ENCODE data around the gene GOLM1. TPM values are rescaled to one million over a fixed set of nuclear protein-coding genes. Genes with fewer than 3 reads are reported as not detected.

GOLM1 gene
- total RNA-seq, 1 donor from 2014 or later: 126 TPM

DNA sequence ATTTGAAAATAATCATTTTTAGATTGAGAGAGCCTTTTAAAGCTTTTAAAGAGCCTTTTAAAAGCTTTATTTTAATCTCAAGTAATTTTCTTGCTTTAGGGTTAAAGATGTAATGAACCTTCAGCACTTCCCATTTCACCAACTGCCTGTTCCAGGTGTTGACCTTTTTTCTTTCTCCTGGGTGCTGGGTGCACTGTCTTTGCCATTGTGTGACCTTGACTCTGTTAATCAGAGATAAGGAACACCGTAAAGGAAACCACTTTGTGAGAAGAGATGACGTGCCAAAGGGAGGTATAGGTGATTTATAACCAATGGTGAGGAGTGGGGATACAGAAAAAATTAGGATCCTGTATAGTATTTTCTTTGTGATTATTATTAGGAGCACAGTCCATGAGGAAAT is 90.2 kb downstream of the GOLM1 start:
- Mint-ChIP-seq H3K27me3 (ENCODE audit: low read depth, unreplicated experiment) (no peaks in the 10 kb centered on the region), H3K27ac (ENCODE audit: unreplicated experiment) (no peak overlapping the region), H3K9me3 (ENCODE audit: unreplicated experiment) (peaks cover 5% of the 10 kb centered on the region), H3K4me3 (ENCODE audit: unreplicated experiment) (no peak overlapping the region), H3K36me3 (ENCODE audit: low read depth, unreplicated experiment) (peaks cover 15% of the 10 kb centered on the region), H3K4me1 (ENCODE audit: low read depth, unreplicated experiment) (no peaks in the 10 kb centered on the region)
- H4K20me1 ChIP-seq (ENCODE audit: insufficient read depth, low read length): no peaks in the 10 kb centered on the region
- no peaks in the 10 kb centered on the region for H3K79me2 ChIP-seq (ENCODE audit: insufficient read depth, low read length)
- H3K9ac ChIP-seq (ENCODE audit: low read length): no peak overlapping the region
- H3K27me3 ChIP-seq (ENCODE audit: insufficient read depth, low read length): no peaks in the 10 kb centered on the region
- TF ChIP-seq, protein P1, sequence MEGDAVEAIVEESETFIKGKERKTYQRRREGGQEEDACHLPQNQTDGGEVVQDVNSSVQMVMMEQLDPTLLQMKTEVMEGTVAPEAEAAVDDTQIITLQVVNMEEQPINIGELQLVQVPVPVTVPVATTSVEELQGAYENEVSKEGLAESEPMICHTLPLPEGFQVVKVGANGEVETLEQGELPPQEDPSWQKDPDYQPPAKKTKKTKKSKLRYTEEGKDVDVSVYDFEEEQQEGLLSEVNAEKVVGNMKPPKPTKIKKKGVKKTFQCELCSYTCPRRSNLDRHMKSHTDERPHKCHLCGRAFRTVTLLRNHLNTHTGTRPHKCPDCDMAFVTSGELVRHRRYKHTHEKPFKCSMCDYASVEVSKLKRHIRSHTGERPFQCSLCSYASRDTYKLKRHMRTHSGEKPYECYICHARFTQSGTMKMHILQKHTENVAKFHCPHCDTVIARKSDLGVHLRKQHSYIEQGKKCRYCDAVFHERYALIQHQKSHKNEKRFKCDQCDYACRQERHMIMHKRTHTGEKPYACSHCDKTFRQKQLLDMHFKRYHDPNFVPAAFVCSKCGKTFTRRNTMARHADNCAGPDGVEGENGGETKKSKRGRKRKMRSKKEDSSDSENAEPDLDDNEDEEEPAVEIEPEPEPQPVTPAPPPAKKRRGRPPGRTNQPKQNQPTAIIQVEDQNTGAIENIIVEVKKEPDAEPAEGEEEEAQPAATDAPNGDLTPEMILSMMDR (IDR thresholded peaks at IDR 0.05; ENCODE audit: insufficient read depth, low read depth, low read length): no peak
- no peak for TF ChIP-seq EZH2 (IDR thresholded peaks at IDR 0.05; ENCODE audit: insufficient read depth, low read length)
- no peaks in the 10 kb centered on the region for H3K4me1 ChIP-seq (ENCODE audit: insufficient read depth, low read length)
- H3K27ac ChIP-seq (ENCODE audit: low read depth, low read length): no peak overlapping the region
- no peak overlapping the region for H3K4me2 ChIP-seq (ENCODE audit: low read length)
- no peak overlapping the region for H2AFZ ChIP-seq (ENCODE audit: low read depth, low read length)
- FAIRE-seq (no peak), DNase-seq (ENCODE audit: low read depth) (no peak)
- H3K9me3 ChIP-seq (ENCODE audit: insufficient read depth, low read depth, low read length): no peaks in the 10 kb centered on the region
- H3K4me3 ChIP-seq (ENCODE audit: insufficient read depth, low read depth, low read length): no peak overlapping the region
- H3K36me3 ChIP-seq (ENCODE audit: insufficient read depth, low read length): peaks cover 26% of the 10 kb centered on the region

DNA sequence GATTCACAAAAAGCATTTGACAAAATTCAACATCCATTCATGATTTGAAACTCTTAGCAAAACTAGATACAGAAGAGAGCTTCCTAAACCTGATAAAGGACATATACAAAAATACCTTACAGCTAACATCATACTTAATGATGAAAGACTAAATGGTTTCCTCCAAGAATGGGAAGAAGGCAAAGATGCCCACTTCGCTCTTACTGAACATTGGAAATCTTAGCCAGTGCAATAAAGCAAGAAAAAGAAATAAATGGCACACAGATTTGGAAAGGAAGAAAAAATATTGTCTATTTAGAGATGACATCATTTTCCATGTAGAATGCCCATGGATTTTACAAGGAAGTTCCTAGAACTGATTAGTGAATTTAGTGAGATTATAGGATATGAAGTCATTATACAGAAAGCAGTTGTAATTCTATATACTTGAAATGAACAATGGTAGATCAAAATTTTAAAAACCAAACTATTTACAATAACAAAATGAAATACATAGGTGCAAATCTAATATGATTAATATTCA is 94.0 kb downstream of the GOLM1 start:
- no peak overlapping the region for H2AFZ ChIP-seq (ENCODE audit: low read depth, low read length)
- FAIRE-seq (no peak), DNase-seq (ENCODE audit: low read depth) (no peak)
- no peaks in the 10 kb centered on the region for H4K20me1 ChIP-seq (ENCODE audit: insufficient read depth, low read length)
- no peaks in the 10 kb centered on the region for H3K4me1 ChIP-seq (ENCODE audit: insufficient read depth, low read length)
- Mint-ChIP-seq H3K4me3 (ENCODE audit: unreplicated experiment) (no peak overlapping the region), H3K27ac (ENCODE audit: unreplicated experiment) (no peak overlapping the region), H3K27me3 (ENCODE audit: low read depth, unreplicated experiment) (no peaks in the 10 kb centered on the region), H3K9me3 (ENCODE audit: unreplicated experiment) (peaks cover 5% of the 10 kb centered on the region), H3K4me1 (ENCODE audit: low read depth, unreplicated experiment) (no peaks in the 10 kb centered on the region), H3K36me3 (ENCODE audit: low read depth, unreplicated experiment) (peaks cover 31% of the 10 kb centered on the region)
- H3K27me3 ChIP-seq (ENCODE audit: insufficient read depth, low read length): no peaks in the 10 kb centered on the region
- H3K9ac ChIP-seq (ENCODE audit: low read length): no peak overlapping the region
- H3K9me3 ChIP-seq (ENCODE audit: insufficient read depth, low read depth, low read length): no peaks in the 10 kb centered on the region
- no peaks in the 10 kb centered on the region for H3K79me2 ChIP-seq (ENCODE audit: insufficient read depth, low read length)
- no peak overlapping the region for H3K4me2 ChIP-seq (ENCODE audit: low read length)
- H3K36me3 ChIP-seq (ENCODE audit: insufficient read depth, low read length): peaks cover 16% of the 10 kb centered on the region
- H3K27ac ChIP-seq (ENCODE audit: low read depth, low read length): no peak overlapping the region
- TF ChIP-seq, protein P1 (IDR thresholded peaks at IDR 0.05; ENCODE audit: insufficient read depth, low read depth, low read length): no peak
- no peak for TF ChIP-seq EZH2 (IDR thresholded peaks at IDR 0.05; ENCODE audit: insufficient read depth, low read length)
- no peak overlapping the region for H3K4me3 ChIP-seq (ENCODE audit: insufficient read depth, low read depth, low read length)

DNA sequence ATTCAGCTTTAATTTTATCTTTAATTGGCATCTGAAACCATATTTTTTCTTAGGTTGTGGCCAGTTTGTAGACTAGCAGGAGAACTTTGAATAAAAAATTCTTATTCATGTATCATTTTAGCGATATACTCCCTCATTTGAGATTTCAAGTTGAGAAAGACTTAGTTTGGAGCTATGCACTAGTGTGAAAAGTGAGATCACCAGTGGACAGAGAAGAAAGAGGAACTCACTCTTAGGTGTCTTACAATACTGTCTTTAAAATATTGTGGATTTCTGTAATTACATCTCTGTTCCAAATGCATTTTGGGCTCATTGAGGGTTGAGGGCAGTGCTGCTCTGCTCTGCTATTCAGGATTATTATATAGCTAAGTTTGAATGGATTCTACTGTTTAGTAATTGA is 103.8 kb downstream of the GOLM1 start:
- no peak overlapping the region for H2AFZ ChIP-seq (ENCODE audit: low read depth, low read length)
- no peak overlapping the region for H3K4me2 ChIP-seq (ENCODE audit: low read length)
- Mint-ChIP-seq H3K27ac (ENCODE audit: unreplicated experiment) (no peak overlapping the region), H3K9me3 (ENCODE audit: unreplicated experiment) (peaks cover 4% of the 10 kb centered on the region), H3K27me3 (ENCODE audit: low read depth, unreplicated experiment) (no peaks in the 10 kb centered on the region), H3K4me3 (ENCODE audit: unreplicated experiment) (peak overlapping the region; percentile 47), H3K4me1 (ENCODE audit: low read depth, unreplicated experiment) (no peaks in the 10 kb centered on the region), H3K36me3 (ENCODE audit: low read depth, unreplicated experiment) (peaks cover 15% of the 10 kb centered on the region)
- H3K4me3 ChIP-seq (ENCODE audit: insufficient read depth, low read depth, low read length): no peak overlapping the region
- DNase-seq (ENCODE audit: low read depth): no peak
- TF ChIP-seq, protein P1 (IDR thresholded peaks at IDR 0.05; ENCODE audit: insufficient read depth, low read depth, low read length): no peak
- TF ChIP-seq EZH2 (IDR thresholded peaks at IDR 0.05; ENCODE audit: insufficient read depth, low read length): no peak
- no peak for FAIRE-seq
- peaks cover 4% of the 10 kb centered on the region for H3K36me3 ChIP-seq (ENCODE audit: insufficient read depth, low read length)
- H3K9me3 ChIP-seq (ENCODE audit: insufficient read depth, low read depth, low read length): no peaks in the 10 kb centered on the region
- H3K4me1 ChIP-seq (ENCODE audit: insufficient read depth, low read length): no peaks in the 10 kb centered on the region
- H3K9ac ChIP-seq (ENCODE audit: low read length): no peak overlapping the region
- H4K20me1 ChIP-seq (ENCODE audit: insufficient read depth, low read length): no peaks in the 10 kb centered on the region
- no peak overlapping the region for H3K27ac ChIP-seq (ENCODE audit: low read depth, low read length)
- H3K27me3 ChIP-seq (ENCODE audit: insufficient read depth, low read length): no peaks in the 10 kb centered on the region
- H3K79me2 ChIP-seq (ENCODE audit: insufficient read depth, low read length): no peaks in the 10 kb centered on the region
